ENCODE results near the gene VWA2. TPM values are rescaled to one million over a fixed set of nuclear protein-coding genes. Genes with fewer than 3 reads are reported as not detected.

VWA2 gene
- total and polyA plus RNA-seq, 4 donors: 1.6 to 18.3 (median 8.4) TPM

DNA sequence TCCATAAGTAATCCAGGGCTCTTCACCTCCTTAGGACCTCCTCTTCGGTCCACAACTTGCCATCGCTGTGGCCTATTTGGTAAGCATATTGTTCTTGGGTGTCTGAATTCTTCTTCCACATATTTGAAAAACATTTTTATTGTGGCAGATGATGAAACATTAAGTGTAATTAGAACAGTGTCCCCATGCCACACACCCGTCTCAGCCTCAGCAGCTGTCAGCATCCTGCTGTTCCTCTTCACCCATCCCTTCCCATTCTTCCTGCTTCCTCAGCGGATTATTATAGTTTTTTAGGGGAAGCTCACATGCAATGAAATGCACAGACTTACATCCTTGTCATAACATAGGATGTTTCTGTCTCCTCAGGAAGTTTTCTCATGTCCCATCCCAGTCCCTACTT is 39.8 kb upstream of the VWA2 start:
- Histone ChIP-seq H3K4me3 (no peak overlapping the region), H3K36me3 (ENCODE audit: control insufficient read depth in 4 of 4, insufficient read depth in 4 of 4, low read length in 4 of 4) (no peaks in the 10 kb centered on the region), H3K27ac (ENCODE audit: low read depth in 1 of 2, low read length in 1 of 2) (no peak overlapping the region), H3K9me3 (ENCODE audit: control insufficient read depth in 4 of 4, insufficient read depth in 3 of 4, low read length in 3 of 4) (no peaks in the 10 kb centered on the region), H3K4me1 (ENCODE audit: control insufficient read depth in 5 of 5, insufficient read depth in 5 of 5, low read length in 5 of 5) (no peaks in the 10 kb centered on the region), H3K9ac (ENCODE audit: insufficient read depth in 1 of 2, low read length in 2 of 2) (no peak overlapping the region), H3K27me3 (ENCODE audit: control insufficient read depth in 3 of 3, insufficient read depth in 3 of 3, low read length in 2 of 3) (peaks cover 0 to 3% (median 0%) of the 10 kb centered on the region in 3 donors)
- ATAC-seq (ENCODE audit: insufficient read depth, low FRiP score) (no peak), DNase-seq (no peak)
- TF ChIP-seq, protein P1, sequence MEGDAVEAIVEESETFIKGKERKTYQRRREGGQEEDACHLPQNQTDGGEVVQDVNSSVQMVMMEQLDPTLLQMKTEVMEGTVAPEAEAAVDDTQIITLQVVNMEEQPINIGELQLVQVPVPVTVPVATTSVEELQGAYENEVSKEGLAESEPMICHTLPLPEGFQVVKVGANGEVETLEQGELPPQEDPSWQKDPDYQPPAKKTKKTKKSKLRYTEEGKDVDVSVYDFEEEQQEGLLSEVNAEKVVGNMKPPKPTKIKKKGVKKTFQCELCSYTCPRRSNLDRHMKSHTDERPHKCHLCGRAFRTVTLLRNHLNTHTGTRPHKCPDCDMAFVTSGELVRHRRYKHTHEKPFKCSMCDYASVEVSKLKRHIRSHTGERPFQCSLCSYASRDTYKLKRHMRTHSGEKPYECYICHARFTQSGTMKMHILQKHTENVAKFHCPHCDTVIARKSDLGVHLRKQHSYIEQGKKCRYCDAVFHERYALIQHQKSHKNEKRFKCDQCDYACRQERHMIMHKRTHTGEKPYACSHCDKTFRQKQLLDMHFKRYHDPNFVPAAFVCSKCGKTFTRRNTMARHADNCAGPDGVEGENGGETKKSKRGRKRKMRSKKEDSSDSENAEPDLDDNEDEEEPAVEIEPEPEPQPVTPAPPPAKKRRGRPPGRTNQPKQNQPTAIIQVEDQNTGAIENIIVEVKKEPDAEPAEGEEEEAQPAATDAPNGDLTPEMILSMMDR (IDR thresholded peaks at IDR 0.05; ENCODE audit: control extremely low read depth, extremely low read depth): no peak
- 72 to 76% methylated on average over 4 of the region's 4 CpGs for WGBS, 2 donors

DNA sequence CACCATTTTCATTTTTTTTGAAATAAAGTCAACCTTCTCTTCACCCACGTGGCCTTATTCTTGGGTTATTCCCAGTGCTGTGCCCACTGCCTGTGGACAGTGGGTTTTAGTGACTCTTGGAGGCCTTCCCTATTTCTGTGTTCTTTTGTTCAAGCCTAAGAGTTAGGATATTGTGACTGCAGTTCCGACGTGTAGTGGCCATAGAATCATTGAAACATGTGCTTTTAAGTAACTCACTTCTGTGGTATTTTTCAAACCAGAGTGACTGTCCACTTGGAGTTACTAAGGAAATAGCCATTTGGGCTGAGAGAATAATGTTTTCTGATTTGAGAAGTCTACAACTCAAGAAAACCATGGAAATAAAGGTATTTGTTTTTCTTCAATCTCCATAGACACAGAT is 36.2 kb upstream of the VWA2 start:
- DNase-seq (no peak), ATAC-seq (ENCODE audit: insufficient read depth, low FRiP score) (no peak)
- Histone ChIP-seq H3K9ac (ENCODE audit: insufficient read depth in 1 of 2, low read length in 2 of 2) (no peak overlapping the region), H3K27me3 (ENCODE audit: control insufficient read depth in 3 of 3, insufficient read depth in 3 of 3, low read length in 2 of 3) (peaks cover 0 to 3% (median 0%) of the 10 kb centered on the region in 3 donors), H3K36me3 (ENCODE audit: control insufficient read depth in 4 of 4, insufficient read depth in 4 of 4, low read length in 4 of 4) (no peaks in the 10 kb centered on the region), H3K9me3 (ENCODE audit: control insufficient read depth in 4 of 4, insufficient read depth in 3 of 4, low read length in 3 of 4) (no peaks in the 10 kb centered on the region), H3K4me1 (ENCODE audit: control insufficient read depth in 5 of 5, insufficient read depth in 5 of 5, low read length in 5 of 5) (no peaks in the 10 kb centered on the region), H3K4me3 (no peak overlapping the region), H3K27ac (ENCODE audit: low read depth in 1 of 2, low read length in 1 of 2) (no peak overlapping the region)
- TF ChIP-seq, protein P1 (IDR thresholded peaks at IDR 0.05; ENCODE audit: control extremely low read depth, extremely low read depth): no peak
- WGBS, 2 donors: 84 to 86% methylated on average over 3 of the region's 3 CpGs

DNA sequence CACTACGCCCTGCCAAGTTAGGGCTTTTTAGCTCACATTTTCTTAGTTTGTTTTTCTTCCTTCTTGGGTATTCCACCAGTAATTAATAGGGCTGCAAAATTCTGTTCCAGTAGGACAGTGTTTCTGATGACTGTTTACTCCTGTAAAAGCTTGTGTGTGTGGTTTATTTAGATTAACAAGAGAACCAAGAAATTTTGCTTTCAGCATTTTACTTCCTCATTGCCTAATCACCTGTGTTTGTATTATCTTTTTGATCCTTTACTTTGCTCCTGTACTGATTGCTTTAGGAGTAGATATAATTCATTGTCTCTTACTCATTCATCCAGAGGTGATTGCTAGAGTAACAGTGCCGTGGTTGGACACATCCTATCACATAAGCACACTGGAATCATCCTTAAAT is 32.2 kb upstream of the VWA2 start:
- Histone ChIP-seq H3K36me3 (ENCODE audit: control insufficient read depth in 4 of 4, insufficient read depth in 4 of 4, low read length in 4 of 4) (no peaks in the 10 kb centered on the region), H3K4me3 (no peak overlapping the region), H3K27me3 (ENCODE audit: control insufficient read depth in 3 of 3, insufficient read depth in 3 of 3, low read length in 2 of 3) (peaks cover 0 to 3% (median 0%) of the 10 kb centered on the region in 3 donors), H3K27ac (ENCODE audit: low read depth in 1 of 2, low read length in 1 of 2) (no peak overlapping the region), H3K9me3 (ENCODE audit: control insufficient read depth in 4 of 4, insufficient read depth in 3 of 4, low read length in 3 of 4) (no peaks in the 10 kb centered on the region), H3K9ac (ENCODE audit: insufficient read depth in 1 of 2, low read length in 2 of 2) (no peak overlapping the region), H3K4me1 (ENCODE audit: control insufficient read depth in 5 of 5, insufficient read depth in 5 of 5, low read length in 5 of 5) (no peaks in the 10 kb centered on the region)
- WGBS, 2 donors: 65 to 73% methylated on average over 2 of the region's 2 CpGs
- TF ChIP-seq, protein P1 (IDR thresholded peaks at IDR 0.05; ENCODE audit: control extremely low read depth, extremely low read depth): no peak
- DNase-seq (no peak), ATAC-seq (ENCODE audit: insufficient read depth, low FRiP score) (no peak)

DNA sequence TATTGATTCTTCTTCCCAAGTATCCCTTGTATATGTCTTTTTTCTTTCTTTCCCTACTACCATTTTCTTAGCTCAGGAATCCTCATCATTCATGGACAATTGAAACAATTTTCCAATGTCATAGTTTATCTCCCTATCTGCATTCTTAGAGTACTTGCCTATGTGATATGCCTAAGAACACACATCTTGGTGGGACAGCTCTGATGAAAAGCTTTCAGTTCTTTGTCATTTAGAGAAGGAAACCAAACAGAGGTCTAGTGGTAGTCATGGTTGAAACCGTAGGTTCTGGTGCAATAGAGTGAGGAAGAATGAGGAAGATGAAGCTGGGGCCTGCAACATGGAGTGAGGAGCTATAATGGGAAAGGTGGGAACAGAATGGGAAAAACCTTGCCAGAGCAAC is 31.7 kb upstream of the VWA2 start:
- no peak overlapping the region for H3K27ac ChIP-seq (ENCODE audit: low read depth in 1 of 2, low read length in 1 of 2)
- peaks cover 0 to 3% (median 0%) of the 10 kb centered on the region in 3 donors for H3K27me3 ChIP-seq (ENCODE audit: control insufficient read depth in 3 of 3, insufficient read depth in 3 of 3, low read length in 2 of 3)
- no peaks in the 10 kb centered on the region for H3K36me3 ChIP-seq (ENCODE audit: control insufficient read depth in 4 of 4, insufficient read depth in 4 of 4, low read length in 4 of 4)
- ATAC-seq (ENCODE audit: insufficient read depth, low FRiP score) (no peak), DNase-seq (no peak)
- H3K4me1 ChIP-seq (ENCODE audit: control insufficient read depth in 5 of 5, insufficient read depth in 5 of 5, low read length in 5 of 5): no peaks in the 10 kb centered on the region
- no peak overlapping the region for H3K4me3 ChIP-seq
- no peak overlapping the region for H3K9ac ChIP-seq (ENCODE audit: insufficient read depth in 1 of 2, low read length in 2 of 2)
- TF ChIP-seq, protein P1 (IDR thresholded peaks at IDR 0.05; ENCODE audit: control extremely low read depth, extremely low read depth): no peak
- 31 to 67% methylated on average over 1 of the region's 1 CpG for WGBS, 2 donors
- H3K9me3 ChIP-seq (ENCODE audit: control insufficient read depth in 4 of 4, insufficient read depth in 3 of 4, low read length in 3 of 4): no peaks in the 10 kb centered on the region
